ENCODE data around the gene NFIX. TPM values are rescaled to one million over a fixed set of nuclear protein-coding genes. Genes with fewer than 3 reads are reported as not detected.

NFIX gene
- total RNA-seq, 4 donors from 2014 or later = 32.3 to 81.2 (median 51.6) TPM

DNA sequence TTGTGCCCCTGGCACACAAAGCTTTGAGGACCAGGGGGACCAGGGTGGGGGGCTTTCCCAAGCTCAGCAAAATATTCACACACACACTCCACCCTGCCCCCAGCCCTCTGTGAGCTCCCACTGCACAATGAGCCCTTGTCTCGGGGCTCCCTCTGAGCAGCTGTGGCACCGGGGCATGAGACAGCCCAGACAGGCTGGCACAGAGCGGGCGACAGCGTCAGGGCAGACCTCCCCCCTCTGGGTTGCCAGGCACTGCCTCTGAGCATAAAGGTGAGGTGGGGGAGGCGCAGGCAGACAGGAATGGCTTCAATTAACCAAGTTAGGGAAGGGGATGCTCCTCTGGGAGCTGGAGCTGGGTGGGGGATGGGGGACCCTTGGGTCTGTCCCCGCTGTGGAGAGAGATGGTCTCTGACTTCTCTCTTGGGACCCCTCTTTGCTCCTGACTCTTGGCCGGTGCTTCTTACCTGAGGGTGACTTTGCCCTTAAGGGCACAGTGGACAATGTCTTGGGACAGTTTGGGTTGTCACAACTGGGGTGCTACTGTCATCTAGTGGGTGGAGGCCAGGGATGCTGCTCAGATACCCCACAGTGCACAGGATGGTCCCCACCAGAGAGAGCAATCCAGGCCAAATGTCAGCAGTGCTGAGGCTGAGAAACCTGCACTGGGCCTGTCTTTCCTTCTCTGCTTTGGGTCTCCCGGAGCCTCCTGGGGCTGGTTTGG lies 77.1 kb downstream of the NFIX start:
- intact Hi-C loops (cut with DNase I) = no loop called here
- Histone ChIP-seq H3K36me3 (peaks cover 7 to 61% (median 10%) of the 10 kb centered on the region in 3 donors), H3K9me3 (no peaks in the 10 kb centered on the region), H3K27ac (peak overlapping the region in 2 of 4 donors; percentile 17 to 40), H3K4me3 (no peak overlapping the region), H3K4me1 (peaks cover 5 to 83% (median 20%) of the 10 kb centered on the region in 3 donors), H3K27me3 (no peaks in the 10 kb centered on the region)
- DNase-seq = no peak
- WGBS, 2 donors = 77 to 100% methylated on average over 1 to 6 of the region's 9 CpGs
- TF ChIP-seq, protein P1, sequence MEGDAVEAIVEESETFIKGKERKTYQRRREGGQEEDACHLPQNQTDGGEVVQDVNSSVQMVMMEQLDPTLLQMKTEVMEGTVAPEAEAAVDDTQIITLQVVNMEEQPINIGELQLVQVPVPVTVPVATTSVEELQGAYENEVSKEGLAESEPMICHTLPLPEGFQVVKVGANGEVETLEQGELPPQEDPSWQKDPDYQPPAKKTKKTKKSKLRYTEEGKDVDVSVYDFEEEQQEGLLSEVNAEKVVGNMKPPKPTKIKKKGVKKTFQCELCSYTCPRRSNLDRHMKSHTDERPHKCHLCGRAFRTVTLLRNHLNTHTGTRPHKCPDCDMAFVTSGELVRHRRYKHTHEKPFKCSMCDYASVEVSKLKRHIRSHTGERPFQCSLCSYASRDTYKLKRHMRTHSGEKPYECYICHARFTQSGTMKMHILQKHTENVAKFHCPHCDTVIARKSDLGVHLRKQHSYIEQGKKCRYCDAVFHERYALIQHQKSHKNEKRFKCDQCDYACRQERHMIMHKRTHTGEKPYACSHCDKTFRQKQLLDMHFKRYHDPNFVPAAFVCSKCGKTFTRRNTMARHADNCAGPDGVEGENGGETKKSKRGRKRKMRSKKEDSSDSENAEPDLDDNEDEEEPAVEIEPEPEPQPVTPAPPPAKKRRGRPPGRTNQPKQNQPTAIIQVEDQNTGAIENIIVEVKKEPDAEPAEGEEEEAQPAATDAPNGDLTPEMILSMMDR (IDR thresholded peaks at IDR 0.05) = no peak
- TF ChIP-seq POLR2A (IDR thresholded peaks at IDR 0.05) = no peak

DNA sequence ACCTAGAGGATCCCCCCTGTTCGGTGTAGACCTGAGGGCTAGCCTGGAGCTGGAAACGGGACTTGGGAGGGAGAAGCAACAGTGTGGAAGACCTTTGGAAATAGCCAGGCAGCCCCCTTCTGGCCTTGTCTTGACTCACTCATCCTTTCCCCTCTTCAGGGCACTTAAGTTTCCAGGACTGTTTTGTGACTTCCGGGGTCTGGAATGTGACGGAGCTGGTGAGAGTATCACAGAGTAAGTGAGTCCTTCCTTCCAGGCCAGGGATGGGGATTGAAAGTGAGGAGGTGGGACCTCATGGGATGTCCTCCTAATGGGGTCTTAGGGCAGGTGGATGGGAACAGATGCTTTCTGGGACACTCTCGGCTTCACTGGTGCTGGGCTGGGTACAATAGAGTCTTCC lies 78.0 kb downstream of the NFIX start:
- intact Hi-C loops (cut with DNase I) = no loop called here
- Histone ChIP-seq H3K27me3 (no peaks in the 10 kb centered on the region), H3K9me3 (no peaks in the 10 kb centered on the region), H3K4me1 (peaks cover 10 to 83% (median 20%) of the 10 kb centered on the region in 3 donors), H3K36me3 (peaks cover 7 to 70% (median 17%) of the 10 kb centered on the region in 3 donors), H3K27ac (peak overlapping the region in 1 of 4 donors; percentile 15), H3K4me3 (no peak overlapping the region)
- no peak for DNase-seq
- TF ChIP-seq POLR2A (IDR thresholded peaks at IDR 0.05) = no peak
- TF ChIP-seq, protein P1 (IDR thresholded peaks at IDR 0.05) = no peak
- WGBS, 2 donors = 75 to 80% methylated on average over 1 to 3 of the region's 5 CpGs

DNA sequence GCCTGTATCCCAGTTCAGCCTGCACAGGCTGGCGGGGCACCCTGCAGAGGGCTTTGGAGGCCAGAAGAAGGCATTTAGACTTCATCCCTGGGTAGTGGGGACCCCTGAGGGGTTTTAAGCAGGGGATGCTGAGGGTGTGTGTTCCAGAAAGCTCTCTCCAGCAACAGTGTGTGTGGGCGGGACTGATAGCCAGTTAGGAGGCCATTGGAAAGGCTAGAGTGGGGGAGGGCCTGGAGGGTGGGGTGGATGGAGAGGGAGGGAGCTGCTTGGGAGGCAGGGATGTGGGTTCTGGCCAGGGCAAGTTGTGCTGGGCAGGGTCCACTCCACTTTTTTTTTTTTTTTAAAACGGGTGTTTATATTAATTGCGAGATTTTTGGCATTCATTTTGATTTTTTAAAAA lies 79.1 kb downstream of the NFIX start:
- no peak for DNase-seq
- intact Hi-C loops (cut with DNase I) = no loop called here
- H3K4me3 ChIP-seq = no peak overlapping the region
- 53 to 62% methylated on average over 3 of the region's 4 CpGs for WGBS, 2 donors
- H3K27ac ChIP-seq = peak overlapping the region in 2 of 4 donors; percentile 0 to 16
- no peaks in the 10 kb centered on the region for H3K27me3 ChIP-seq
- TF ChIP-seq, protein P1 (IDR thresholded peaks at IDR 0.05) = no peak
- no peak for TF ChIP-seq POLR2A (IDR thresholded peaks at IDR 0.05)
- H3K4me1 ChIP-seq = peaks cover 21 to 83% (median 26%) of the 10 kb centered on the region in 3 donors
- no peaks in the 10 kb centered on the region for H3K9me3 ChIP-seq
- peaks cover 7 to 76% (median 25%) of the 10 kb centered on the region in 3 donors for H3K36me3 ChIP-seq

DNA sequence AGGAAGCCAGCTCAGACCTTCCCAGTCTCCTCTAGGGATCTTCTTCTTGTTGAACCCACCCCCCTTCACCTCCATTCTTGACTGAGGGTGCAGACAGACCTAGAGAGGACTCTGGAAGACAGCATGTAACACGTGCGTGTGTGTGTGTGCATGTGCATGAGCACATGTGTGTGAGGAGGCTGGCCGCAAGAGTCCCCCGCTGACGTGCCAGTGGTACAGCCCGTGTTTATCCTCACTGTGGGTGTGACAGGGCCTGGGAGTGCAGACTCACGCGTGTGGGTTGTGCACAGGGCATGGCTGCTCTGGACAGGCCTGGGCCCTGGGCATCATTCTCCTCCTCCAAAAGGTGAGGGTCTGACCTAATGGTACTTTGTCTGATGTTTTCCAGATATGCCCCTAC lies 81.0 kb downstream of the NFIX start:
- Histone ChIP-seq H3K4me1 (peaks cover 24 to 74% (median 32%) of the 10 kb centered on the region in 3 donors), H3K27me3 (no peaks in the 10 kb centered on the region), H3K4me3 (no peak overlapping the region), H3K36me3 (peaks cover 7 to 94% (median 25%) of the 10 kb centered on the region in 3 donors), H3K27ac (peak overlapping the region in 3 of 4 donors; percentile 22 to 83 (median 25)), H3K9me3 (no peaks in the 10 kb centered on the region)
- no peak for DNase-seq
- intact Hi-C loops (cut with DNase I) = no loop called here
- WGBS, 2 donors = 48 to 50% methylated on average over 2 to 4 of the region's 8 CpGs
- TF ChIP-seq, protein P1 (IDR thresholded peaks at IDR 0.05) = no peak
- TF ChIP-seq POLR2A (IDR thresholded peaks at IDR 0.05) = no peak

DNA sequence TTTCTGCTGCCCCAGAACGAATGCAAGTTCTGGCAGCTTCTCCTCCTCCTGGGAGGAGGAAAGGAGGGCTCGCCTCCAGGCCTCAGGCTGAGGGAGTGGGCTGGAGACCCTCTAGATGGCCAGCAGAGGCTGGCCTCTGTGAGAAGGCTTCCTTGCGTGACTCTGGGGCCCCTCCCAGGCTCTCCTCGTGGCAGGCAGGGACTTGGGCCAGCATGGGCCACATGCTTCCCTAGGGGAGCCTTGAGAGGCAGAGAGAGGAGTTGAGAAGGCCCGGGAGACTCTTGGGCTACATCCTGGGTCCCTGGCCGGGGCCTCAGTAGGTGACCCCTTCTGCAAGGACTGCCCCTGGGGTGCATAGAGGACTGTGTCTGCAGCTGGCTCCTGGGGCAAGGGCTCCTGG lies 81.5 kb downstream of the NFIX start:
- 29% methylated on average over 2 of the region's 6 CpGs; no CpG with 5 or more reads in 1 of the 2 donors for WGBS, 2 donors
- intact Hi-C loops (cut with DNase I) = no loop called here
- Histone ChIP-seq H3K27ac (peak overlapping the region in 3 of 4 donors; percentile 22 to 83 (median 25)), H3K4me3 (no peak overlapping the region), H3K36me3 (peaks cover 7 to 95% (median 25%) of the 10 kb centered on the region in 3 donors), H3K4me1 (peaks cover 24 to 74% (median 32%) of the 10 kb centered on the region in 3 donors), H3K9me3 (no peaks in the 10 kb centered on the region), H3K27me3 (no peaks in the 10 kb centered on the region)
- TF ChIP-seq POLR2A (IDR thresholded peaks at IDR 0.05) = no peak
- TF ChIP-seq, protein P1 (IDR thresholded peaks at IDR 0.05) = no peak
- no peak for DNase-seq
